Psoas muscle (tissue), 8 donors: ENCODE data around the gene TPO. TPM values are rescaled to one million over a fixed set of nuclear protein-coding genes. Genes with fewer than 3 reads are reported as not detected.

Source experiments
- ATAC-seq, 4 donors: fragments of 200-7000 bp; cut with Tn5 transposase; one replicate each; pipeline ENCODE4 v1.9.1; 2020; ENCODE audit warnings: moderate library complexity in 3 of 4, mild to moderate bottlenecking in 2 of 4
- DNase-seq, 2 donors: peaks; one replicate each; pipeline ENCODE4 v3.0.0-alpha.2; 2020
- H3K27ac ChIP-seq: fragments of 200-600 bp; one replicate; pipeline ENCODE4 v1.8.0; 2022
- H3K27me3 ChIP-seq, 3 donors: fragments of 200-600 bp in 1 of 3; one replicate each; pipeline versions ENCODE4 v1.6.1 to v1.8.0; 2013 to 2022; ENCODE audit warnings: low read length in 2 of 3, mild to moderate bottlenecking in 2 of 3, moderate library complexity in 1 of 3; ENCODE audit not compliant: insufficient read depth in 3 of 3
- H3K36me3 ChIP-seq, 2 donors: fragments of 200-600 bp in 1 of 2; one replicate each; pipeline versions ENCODE4 v1.6.1 to v1.8.0; 2013 to 2022; ENCODE audit warnings: low read depth in 1 of 2, mild to moderate bottlenecking in 1 of 2, moderate library complexity in 1 of 2; ENCODE audit not compliant: insufficient read depth in 1 of 2
- H3K4me1 ChIP-seq: fragments of 200-600 bp; one replicate; pipeline ENCODE4 v1.8.0; 2022
- H3K4me3 ChIP-seq: fragments of 200-600 bp; one replicate; pipeline ENCODE4 v1.8.0; 2022; ENCODE audit warnings: mild to moderate bottlenecking
- H3K9me3 ChIP-seq: fragments of 200-600 bp; one replicate; pipeline ENCODE4 v1.8.0; 2022
- CTCF ChIP-seq: fragments of 200-600 bp; IDR thresholded peaks from one replicate; pipeline ENCODE4 v1.8.0; 2022; ENCODE audit warnings: antibody characterized with exemption
- WGBS, 3 donors: extraction: QIAGEN DNeasy Blood & Tissue Kit; methylation state at CpG; one replicate each; pipeline versions ENCODE4 v1.1.6 to v1.1.7; 2013; 5-methylcytosine and 5-hydroxymethylcytosine counted together
- intact Hi-C, 2 donors: fragments of 100-400 bp; cut with DNase I; formaldehyde crosslinking; loops; one replicate each; pipeline versions ENCODE4 v1.11.0 to v1.14.2; 2022
- polyA plus RNA-seq, 3 donors: library from polyadenylated mRNA; stranded (reverse); fragments of 200-250 nt; gene quantifications; one replicate each; pipeline ENCODE4 v1.2.3, GENCODE V29; 2013
- total RNA-seq, 4 donors: library from RNA; stranded (reverse); fragmentation: NEBNext Ultra II Directional in 2 of 4; extraction: Animal tissue kit (Norgen Biotek cat#: 25700) in 2 of 4; gene quantifications; one replicate each; pipeline versions ENCODE4 v1.2.1 to v1.2.4, GENCODE V29; 2021 to 2023
- donor health status: healthy with polysubstance abuse.
- donor health status: DM: no; HTN: no; CAD: no; lungs with moderate emphysema.
- donor health status: Bipolar disorder and iron deficiency.
- donor health status: healthy.
- donor health status: DM: yes; HTN: yes; CAD: no.
- donor health status: DM: no; HTN: no; CAD: no.
- donor health status: DM: no; HTN: no; CAD: no.
- donor health status: DM: yes; HTN: yes; CAD: no.

TPO gene
- total and polyA plus RNA-seq, 7 donors, result 2.1 to 4.5 (median 3.8) TPM

DNA sequence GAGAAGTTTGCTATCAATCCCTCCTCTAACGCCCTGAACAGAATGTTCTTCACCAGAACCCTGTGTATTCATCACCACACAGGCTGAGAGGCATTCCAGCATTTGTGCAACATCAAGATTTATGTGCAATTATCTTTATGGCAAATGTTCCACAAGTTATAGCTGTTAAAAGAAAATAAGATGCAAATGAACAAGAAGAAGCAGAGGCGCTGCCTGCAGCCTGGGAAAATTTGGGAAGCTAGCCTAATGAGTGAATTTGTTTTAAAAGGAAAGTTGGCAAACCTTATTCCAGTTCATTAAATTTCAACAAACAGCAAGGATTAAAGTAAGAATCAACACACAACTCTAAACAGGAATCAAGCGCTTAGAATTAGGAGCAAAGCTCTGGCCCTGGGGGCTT is 5.3 kb downstream of the TPO start:
- DNase-seq, result no peak
- Histone ChIP-seq H3K4me1 (no peaks in the 10 kb centered on the region), H3K27ac (no peak overlapping the region), H3K36me3 (no peaks in the 10 kb centered on the region), H3K9me3 (no peaks in the 10 kb centered on the region), H3K4me3 (no peak overlapping the region), H3K27me3 (no peaks in the 10 kb centered on the region)
- 75 to 82% (median 80%) methylated on average over 3 of the region's 3 CpGs for WGBS, 3 donors
- intact Hi-C loops, result no loop called here
- no peak for TF ChIP-seq CTCF
- ATAC-seq, result no peak

DNA sequence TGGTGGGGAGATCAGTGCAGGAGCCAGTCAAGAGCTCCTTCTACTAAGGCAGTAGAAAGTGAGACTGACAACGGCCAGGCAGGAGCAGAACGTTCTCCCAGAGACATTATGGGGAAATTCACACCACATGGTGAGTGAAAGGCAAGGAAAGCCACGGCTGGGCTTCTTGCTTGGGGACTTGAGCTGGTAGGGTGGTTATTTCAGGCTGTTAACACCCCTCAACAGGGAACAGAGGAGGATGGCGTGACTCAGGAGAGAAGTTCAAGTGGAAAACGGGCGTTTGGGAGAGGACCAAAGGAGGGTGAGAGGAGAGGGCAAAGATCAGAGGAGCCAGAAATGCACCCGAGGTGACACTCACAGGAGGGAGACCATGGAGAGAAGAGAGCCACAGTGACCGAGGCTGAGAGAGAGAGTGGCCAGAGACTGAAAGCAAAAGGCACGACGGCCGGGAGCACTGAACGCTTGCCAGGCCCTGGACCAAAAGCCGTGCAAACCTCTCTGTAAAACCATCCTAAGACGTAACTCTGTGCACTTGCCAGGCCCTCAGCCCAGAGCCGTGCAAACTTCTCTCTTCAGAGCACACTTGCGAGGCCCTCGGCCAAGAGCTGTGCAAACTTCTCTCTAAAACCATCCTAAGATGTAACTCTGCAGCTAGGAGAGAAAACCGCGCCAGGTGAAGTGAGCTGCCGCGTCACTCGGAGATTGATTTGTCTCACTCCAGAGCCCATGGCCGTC is 7.7 kb downstream of the TPO start:
- Histone ChIP-seq H3K4me1 (no peaks in the 10 kb centered on the region), H3K36me3 (no peaks in the 10 kb centered on the region), H3K27me3 (no peaks in the 10 kb centered on the region), H3K27ac (no peak overlapping the region), H3K4me3 (no peak overlapping the region), H3K9me3 (no peaks in the 10 kb centered on the region)
- no peak for ATAC-seq
- no peak for TF ChIP-seq CTCF
- intact Hi-C loops, result no loop called here
- no peak for DNase-seq
- 49 to 64% (median 49%) methylated on average over 23 of the region's 23 CpGs for WGBS, 3 donors

DNA sequence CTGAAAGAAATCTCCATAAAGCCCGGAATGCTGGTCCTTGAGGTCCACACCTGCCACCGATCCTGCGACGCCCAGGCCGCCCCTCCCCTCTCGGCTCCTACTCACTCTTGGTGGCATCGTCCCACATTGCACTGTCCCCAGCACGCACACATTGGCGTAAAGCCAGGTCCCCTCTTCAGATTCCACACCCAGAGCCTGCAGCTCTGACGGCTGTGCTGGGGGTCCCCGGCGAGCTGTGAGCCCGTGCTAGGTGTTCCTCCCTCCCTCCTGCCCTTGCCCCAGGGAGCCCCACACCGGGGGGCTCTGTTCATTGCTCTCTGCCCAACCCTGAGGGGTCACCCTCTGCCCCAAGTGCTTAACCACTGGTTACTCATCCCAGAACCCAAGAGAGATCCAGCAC is 8.5 kb downstream of the TPO start:
- no peaks in the 10 kb centered on the region for H3K36me3 ChIP-seq
- no peaks in the 10 kb centered on the region for H3K4me1 ChIP-seq
- no peaks in the 10 kb centered on the region for H3K27me3 ChIP-seq
- WGBS, 3 donors, result 58 to 68% (median 63%) methylated on average over 14 of the region's 14 CpGs
- H3K27ac ChIP-seq, result no peak overlapping the region
- ATAC-seq (no peak), DNase-seq (no peak)
- intact Hi-C loops, result no loop called here
- no peak overlapping the region for H3K4me3 ChIP-seq
- no peak for TF ChIP-seq CTCF
- H3K9me3 ChIP-seq, result no peaks in the 10 kb centered on the region

DNA sequence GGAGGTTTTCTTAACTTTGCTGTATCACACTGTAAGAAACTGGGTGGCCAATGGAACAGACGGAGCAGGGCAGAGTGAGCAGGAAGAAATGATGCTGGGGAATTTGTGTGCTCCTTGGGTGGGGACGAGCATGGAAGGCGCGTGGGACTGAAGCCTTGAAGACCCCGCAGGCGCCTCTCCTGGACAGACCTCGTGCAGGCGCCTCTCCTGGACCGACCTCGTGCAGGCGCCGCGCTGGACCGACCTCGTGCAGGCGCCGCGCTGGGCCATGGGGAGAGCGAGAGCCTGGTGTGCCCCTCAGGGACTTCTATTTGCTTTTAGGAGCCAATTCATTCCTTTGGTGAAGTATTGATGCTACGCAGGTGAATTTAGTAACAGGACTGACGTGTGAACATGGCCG is 8.9 kb downstream of the TPO start:
- Histone ChIP-seq H3K9me3 (no peaks in the 10 kb centered on the region), H3K27me3 (no peaks in the 10 kb centered on the region), H3K27ac (no peak overlapping the region), H3K4me3 (no peak overlapping the region), H3K4me1 (no peaks in the 10 kb centered on the region), H3K36me3 (no peaks in the 10 kb centered on the region)
- no peak for ATAC-seq
- 86 to 94% (median 89%) methylated on average over 22 of the region's 22 CpGs for WGBS, 3 donors
- no peak for DNase-seq
- TF ChIP-seq CTCF, result no peak
- intact Hi-C loops, result no loop called here
